Lung (tissue), 12 donors: ENCODE measurements around the gene CD8A. TPM values are rescaled to one million over a fixed set of nuclear protein-coding genes. Genes with fewer than 3 reads are reported as not detected.
A peak's percentile ranks its signal among the peaks of the same experiment; 100 is the strongest.

ENCODE experiments used
- ATAC-seq: fragments of 200-7000 bp; cut with Tn5 transposase; one replicate; pipeline ENCODE4 v1.9.1; 2020; ENCODE audit warnings: moderate number of reproducible peaks; ENCODE audit not compliant: insufficient read depth, low FRiP score
- DNase-seq, 3 donors: peaks; one replicate each; pipeline ENCODE4 v3.0.0-alpha.2; 2013 to 2017
- H3K27ac ChIP-seq, 2 donors: one replicate each; pipeline ENCODE4 v1.5.1; 2013; ENCODE audit warnings: mild to moderate bottlenecking in 2 of 2, moderate library complexity in 2 of 2, control low read depth in 1 of 2, inconsistent platforms in 1 of 2, low read depth in 1 of 2, low read length in 1 of 2
- H3K27me3 ChIP-seq, 3 donors: one replicate each; pipeline ENCODE4 v1.5.1; 2013; ENCODE audit warnings: low read length in 2 of 3; ENCODE audit not compliant: control insufficient read depth in 3 of 3, insufficient read depth in 3 of 3
- H3K36me3 ChIP-seq, 4 donors: one replicate each; pipeline ENCODE4 v1.5.1; 2013; ENCODE audit warnings: low read length in 4 of 4, mild to moderate bottlenecking in 1 of 4, moderate library complexity in 1 of 4; ENCODE audit not compliant: control insufficient read depth in 4 of 4, insufficient read depth in 4 of 4
- H3K4me1 ChIP-seq, 5 donors: one replicate each; pipeline ENCODE4 v1.5.1; 2013; ENCODE audit warnings: low read length in 5 of 5, mild to moderate bottlenecking in 2 of 5, moderate library complexity in 1 of 5; ENCODE audit not compliant: control insufficient read depth in 5 of 5, insufficient read depth in 5 of 5
- H3K4me3 ChIP-seq: one replicate; pipeline ENCODE4 v1.5.1; 2013; ENCODE audit warnings: mild to moderate bottlenecking, control low read depth, moderate library complexity
- H3K9ac ChIP-seq, 2 donors: one replicate each; pipeline ENCODE4 v1.5.1; 2013; ENCODE audit warnings: low read length in 2 of 2, control low read depth in 1 of 2; ENCODE audit not compliant: insufficient read depth in 1 of 2
- H3K9me3 ChIP-seq, 4 donors: one replicate each; pipeline ENCODE4 v1.5.1; 2013; ENCODE audit warnings: low read length in 3 of 4, mild to moderate bottlenecking in 1 of 4, moderate library complexity in 1 of 4; ENCODE audit not compliant: control insufficient read depth in 4 of 4, insufficient read depth in 3 of 4
- WGBS, 2 donors: extraction: QIAGEN DNeasy Blood & Tissue Kit; methylation state at CpG; one replicate each; pipeline ENCODE4 v1.1.7; 2013; 5-methylcytosine and 5-hydroxymethylcytosine counted together
- polyA plus RNA-seq, 2 donors: library from polyadenylated mRNA; stranded (reverse); fragments of 200-250 nt; gene quantifications; one replicate each; pipeline ENCODE4 v1.2.1, GENCODE V29; 2013
- total RNA-seq, 2 donors: library from RNA; depleted of rRNA in 1 of 2; stranded (reverse); fragments of >200 nt in 1 of 2; gene quantifications; one replicate each; pipeline ENCODE4 v1.2.1, GENCODE V29; 2014 to 2021
- TF ChIP-seq, protein P1 (sequence below): IDR thresholded peaks from 2 replicates; pipeline ENCODE4 v1.5.1; 2012; ENCODE audit warnings: mild to moderate bottlenecking; ENCODE audit errors: control extremely low read depth, extremely low read depth
- donor health status: control.
- donor health status: control.
- donor health status: Bipolar disorder and iron deficiency.
- donor health status: healthy.
- donor health status: DM: yes; HTN: yes; CAD: no.

Gene CD8A
- total and polyA plus RNA-seq, 4 donors = 1.1 to 3.7 (median 3.0) TPM

GRCh38 chr2:86769838-86770237 lies 20.9 kb downstream of the CD8A start:
- 90% methylated on average over 4 of the region's 4 CpGs for WGBS, 2 donors
- no peaks in the 10 kb centered on the region for H3K9me3 ChIP-seq
- no peak overlapping the region for H3K9ac ChIP-seq
- TF ChIP-seq, protein P1, sequence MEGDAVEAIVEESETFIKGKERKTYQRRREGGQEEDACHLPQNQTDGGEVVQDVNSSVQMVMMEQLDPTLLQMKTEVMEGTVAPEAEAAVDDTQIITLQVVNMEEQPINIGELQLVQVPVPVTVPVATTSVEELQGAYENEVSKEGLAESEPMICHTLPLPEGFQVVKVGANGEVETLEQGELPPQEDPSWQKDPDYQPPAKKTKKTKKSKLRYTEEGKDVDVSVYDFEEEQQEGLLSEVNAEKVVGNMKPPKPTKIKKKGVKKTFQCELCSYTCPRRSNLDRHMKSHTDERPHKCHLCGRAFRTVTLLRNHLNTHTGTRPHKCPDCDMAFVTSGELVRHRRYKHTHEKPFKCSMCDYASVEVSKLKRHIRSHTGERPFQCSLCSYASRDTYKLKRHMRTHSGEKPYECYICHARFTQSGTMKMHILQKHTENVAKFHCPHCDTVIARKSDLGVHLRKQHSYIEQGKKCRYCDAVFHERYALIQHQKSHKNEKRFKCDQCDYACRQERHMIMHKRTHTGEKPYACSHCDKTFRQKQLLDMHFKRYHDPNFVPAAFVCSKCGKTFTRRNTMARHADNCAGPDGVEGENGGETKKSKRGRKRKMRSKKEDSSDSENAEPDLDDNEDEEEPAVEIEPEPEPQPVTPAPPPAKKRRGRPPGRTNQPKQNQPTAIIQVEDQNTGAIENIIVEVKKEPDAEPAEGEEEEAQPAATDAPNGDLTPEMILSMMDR = no peak
- peaks cover 11 to 32% (median 25%) of the 10 kb centered on the region in 4 donors for H3K36me3 ChIP-seq
- no peak overlapping the region for H3K27ac ChIP-seq
- no peak overlapping the region for H3K4me3 ChIP-seq
- H3K27me3 ChIP-seq = no peaks in the 10 kb centered on the region
- DNase-seq (no peak), ATAC-seq (no peak)
- peaks cover 0 to 11% (median 5%) of the 10 kb centered on the region in 5 donors for H3K4me1 ChIP-seq

DNA sequence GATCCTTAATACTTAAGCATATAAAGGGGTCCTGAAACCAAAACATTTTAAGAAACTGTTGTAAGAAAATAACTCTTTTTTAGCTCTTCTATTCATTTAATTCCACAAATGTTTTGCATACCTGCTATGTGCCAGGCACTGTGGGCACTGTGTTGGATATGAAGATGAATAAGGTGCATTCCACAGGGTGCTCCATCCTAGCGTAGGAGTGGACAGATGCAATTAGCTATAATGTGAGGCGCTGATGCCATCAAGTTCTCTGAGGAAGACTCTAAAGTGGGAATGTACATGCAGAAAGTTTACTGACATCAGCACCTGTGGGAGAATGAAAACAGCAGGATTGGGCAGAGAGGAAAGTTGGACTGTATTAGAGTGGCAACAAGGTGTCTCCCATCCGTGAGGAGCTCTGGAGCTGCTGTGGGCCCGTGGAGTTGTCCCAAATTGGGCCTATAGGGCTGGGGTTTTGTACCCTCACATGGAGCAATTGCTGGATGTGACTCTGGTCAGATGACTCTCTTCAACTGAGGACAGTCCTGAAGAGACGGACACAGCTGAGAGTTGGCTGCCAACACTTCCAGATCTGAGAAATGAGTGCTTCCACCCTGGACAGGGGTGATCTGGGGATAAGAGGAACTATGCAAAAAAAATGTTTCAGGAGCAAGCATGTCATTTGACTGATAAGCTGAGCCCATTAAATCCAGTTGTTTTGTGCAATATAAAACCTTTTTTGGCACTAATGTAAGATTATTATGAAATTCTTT lies 22.3 kb downstream of the CD8A start:
- Histone ChIP-seq H3K36me3 (peaks cover 7 to 32% (median 19%) of the 10 kb centered on the region in 4 donors), H3K4me1 (peaks cover 0 to 10% (median 5%) of the 10 kb centered on the region in 5 donors), H3K9me3 (no peaks in the 10 kb centered on the region), H3K27ac (no peak overlapping the region), H3K4me3 (no peak overlapping the region), H3K9ac (peak overlapping the region in 1 of 2 donors; percentile 23), H3K27me3 (no peaks in the 10 kb centered on the region)
- TF ChIP-seq, protein P1 = no peak
- ATAC-seq = no peak
- WGBS, 2 donors = 81 to 82% methylated on average over 5 of the region's 5 CpGs
- peak in 2 of 3 donors; percentile 43 to 55 for DNase-seq

DNA sequence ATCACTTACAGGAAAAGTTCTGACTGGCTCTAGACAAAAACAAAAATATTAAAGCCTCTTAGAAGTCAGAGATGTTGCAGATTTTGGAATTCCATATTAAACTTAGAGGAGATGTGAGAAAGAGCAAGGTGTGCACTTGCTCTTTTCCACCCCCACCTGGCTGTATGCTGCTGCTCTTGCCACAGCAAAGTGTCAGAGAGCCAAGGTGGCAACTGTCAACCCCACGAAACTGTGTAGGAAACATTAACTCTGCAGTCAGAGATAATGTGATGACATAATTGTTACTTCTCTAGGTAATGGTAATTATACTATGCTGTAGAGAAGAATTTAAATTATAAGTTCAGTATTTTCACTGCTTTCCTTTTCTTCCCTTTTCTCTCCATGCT lies 25.4 kb downstream of the CD8A start:
- no peak overlapping the region for H3K9ac ChIP-seq

More for the DNA sequence above, 25.4 kb downstream of the CD8A start:
- TF ChIP-seq, protein P1 = no peak
- DNase-seq = no peak
- Histone ChIP-seq H3K27me3 (no peaks in the 10 kb centered on the region), H3K4me3 (no peak overlapping the region), H3K9me3 (no peaks in the 10 kb centered on the region), H3K27ac (no peak overlapping the region), H3K36me3 (peaks cover 2 to 17% (median 8%) of the 10 kb centered on the region in 4 donors), H3K4me1 (peaks cover 0 to 10% (median 7%) of the 10 kb centered on the region in 5 donors)
- ATAC-seq = no peak
- 76 to 87% methylated on average over 1 of the region's 1 CpG for WGBS, 2 donors
